A549 (cell line): Measurements from ENCODE around the gene FHIT. TPM values are rescaled to one million over a fixed set of nuclear protein-coding genes. Genes with fewer than 3 reads are reported as not detected.

Experiments used
- ATAC-seq, 2 experiments: fragments of 200-7000 bp in 1 of 2; fragments of >200 bp in 1 of 2; cut with Nextera tagmentation in 1 of 2; cut with Tn5 transposase in 1 of 2; 3 replicates each; pipeline versions ENCODE4 v1.8.0 to v1.9.1; 2018 to 2020; ENCODE audit warnings: mild to moderate bottlenecking in 1 of 2, moderate library complexity in 1 of 2
- CTCF ChIA-PET: fragments of 300-600 bp; sonication (Branson Sonifier 250); formaldehyde crosslinking; extraction: SDS; loops from one replicate; lab custom pipeline; 2021; ENCODE audit warnings: antibody characterized with exemption, inconsistent platforms; lab: Yijun Ruan, JAX
- POLR2A ChIA-PET: fragments of 350-600 bp; formaldehyde crosslinking; extraction: SDS; loops from one replicate; lab custom pipeline; 2021; ENCODE audit warnings: antibody characterized with exemption, inconsistent platforms; lab: Yijun Ruan, JAX
- DNase-seq, 2 experiments: peaks; one replicate each; pipeline versions ENCODE4 v3.0.0 to v3.0.0-alpha.2; 2011 to 2016; ENCODE audit warnings: low read depth in 1 of 2, low spot score in 1 of 2
- FAIRE-seq: peaks from 2 replicates; lab custom pipeline; 2011; peaks lifted over from hg19 to GRCh38; lab: Jason Lieb, UNC
- H3K27ac ChIP-seq, 2 experiments: fragments of >200 bp; sonication (Bioruptor Twin); formaldehyde crosslinking; 3 replicates each; pipeline ENCODE4 v1.5.1; 2016 to 2017
- H3K4me1 ChIP-seq: fragments of >200 bp; sonication (Bioruptor Twin); formaldehyde crosslinking; 3 replicates; pipeline ENCODE4 v1.6.1; 2016
- H3K4me2 ChIP-seq: fragments of >200 bp; sonication (Bioruptor Twin); formaldehyde crosslinking; 3 replicates; pipeline ENCODE4 v1.6.1; 2016
- H3K4me3 ChIP-seq: fragments of >200 bp; sonication (Bioruptor Twin); formaldehyde crosslinking; 3 replicates; pipeline ENCODE4 v1.5.1; 2016
- H3K9me3 ChIP-seq: fragments of >200 bp; sonication (Bioruptor Twin); formaldehyde crosslinking; 3 replicates; pipeline ENCODE4 v1.6.1; 2016
- CBX2 ChIP-seq: fragments of 200-600 bp; sonication (generic); IDR thresholded peaks from 2 replicates; pipeline ENCODE4 v1.6.1; 2016; ENCODE audit warnings: low read depth, mild to moderate bottlenecking, borderline replicate concordance
- CHD4 ChIP-seq: fragments of 200-600 bp; sonication (generic); IDR thresholded peaks from 2 replicates; pipeline ENCODE4 v1.6.1; 2016; ENCODE audit warnings: antibody characterized with exemption, mild to moderate bottlenecking, borderline replicate concordance
- EHF ChIP-seq: fragments of 250-450 bp; sonication (Bioruptor Pico); IDR thresholded peaks from 2 replicates; pipeline ENCODE4 v1.5.0; 2020; ENCODE audit warnings: mild to moderate bottlenecking
- EHMT2 ChIP-seq: fragments of 200-600 bp; sonication (generic); IDR thresholded peaks from 2 replicates; pipeline ENCODE4 v1.6.1; 2016; ENCODE audit warnings: antibody characterized with exemption, low read depth, mild to moderate bottlenecking, moderate library complexity
- FOXS1 ChIP-seq: fragments of 250-450 bp; sonication (Bioruptor Pico); IDR thresholded peaks from 2 replicates; pipeline ENCODE4 v1.5.0; 2020; ENCODE audit warnings: mild to moderate bottlenecking, moderate library complexity
- HDAC2 ChIP-seq: fragments of 200-600 bp; sonication (generic); IDR thresholded peaks from 2 replicates; pipeline ENCODE4 v1.6.1; 2016
- HOXB13 ChIP-seq: fragments of 250-450 bp; sonication (Bioruptor Pico); IDR thresholded peaks from 2 replicates; pipeline ENCODE4 v1.5.0; 2020; ENCODE audit warnings: low read depth, mild to moderate bottlenecking, moderate library complexity
- JUNB ChIP-seq: fragments of >200 bp; sonication (Bioruptor Twin); formaldehyde crosslinking; IDR thresholded peaks from 2 replicates; pipeline ENCODE4 v1.6.1; 2016
- KDM1A ChIP-seq: fragments of 200-600 bp; sonication (generic); IDR thresholded peaks from 2 replicates; pipeline ENCODE4 v1.6.1; 2016; ENCODE audit warnings: low read depth, mild to moderate bottlenecking
- KDM5A ChIP-seq: fragments of 200-600 bp; sonication (generic); IDR thresholded peaks from 2 replicates; pipeline ENCODE4 v1.6.1; 2016; ENCODE audit warnings: antibody characterized with exemption, mild to moderate bottlenecking
- MAFK ChIP-seq: fragments of 450-650 bp; IDR thresholded peaks from 2 replicates; pipeline ENCODE4 v1.6.1; 2014; ENCODE audit not compliant: partially characterized antibody
- MAZ ChIP-seq: fragments of 150-350 bp; IDR thresholded peaks from 2 replicates; pipeline ENCODE4 v1.6.1; 2014; ENCODE audit warnings: antibody characterized with exemption, low read depth, low read length, borderline replicate concordance
- MYC ChIP-seq: IDR thresholded peaks from 2 replicates; pipeline ENCODE4 v1.6.1; 2012; ENCODE audit warnings: mild to moderate bottlenecking, inconsistent platforms, low read length, improper control_type of control experiment, borderline replicate concordance
- NFE2L2 ChIP-seq: fragments of 150-350 bp; conservative IDR thresholded peaks from 2 replicates; pipeline ENCODE4 v1.6.1; 2014; ENCODE audit warnings: low read length
- POLR2AphosphoS2 ChIP-seq: conservative IDR thresholded peaks from 2 replicates; pipeline ENCODE4 v1.6.1; 2012; ENCODE audit warnings: low read length, improper control_type of control experiment, inconsistent platforms
- RARB ChIP-seq: fragments of 250-450 bp; sonication (Bioruptor Pico); IDR thresholded peaks from 2 replicates; pipeline ENCODE4 v1.8.0; 2021; ENCODE audit warnings: mild to moderate bottlenecking, moderate library complexity
- RCOR1 ChIP-seq: fragments of 150-350 bp; IDR thresholded peaks from 2 replicates; pipeline ENCODE4 v1.6.1; 2014; ENCODE audit warnings: antibody characterized with exemption, low read length, low read depth
- RNF2 ChIP-seq: fragments of 200-600 bp; sonication (generic); IDR thresholded peaks from 2 replicates; pipeline ENCODE4 v1.6.1; 2016; ENCODE audit warnings: low read depth, mild to moderate bottlenecking, antibody characterized with exemption, moderate library complexity, borderline replicate concordance
- TFCP2L1 ChIP-seq: fragments of 250-450 bp; sonication (Bioruptor Pico); IDR thresholded peaks from 2 replicates; pipeline ENCODE4 v1.5.0; 2021; ENCODE audit warnings: mild to moderate bottlenecking
- TP53 ChIP-seq: fragments of 250-450 bp; sonication (Bioruptor Pico); IDR thresholded peaks from 2 replicates; pipeline ENCODE4 v1.5.0; 2021; ENCODE audit warnings: mild to moderate bottlenecking, moderate library complexity
- WGBS: methylation state at CpG from one replicate; pipeline ENCODE4 v1.1.6; 2017; ENCODE audit errors: missing lambda C conversion rate; 5-methylcytosine and 5-hydroxymethylcytosine counted together
- polyA plus RNA-seq, 4 experiments: library from polyadenylated mRNA; depleted of rRNA in 3 of 4; stranded (reverse); fragments of >200 nt; fragmentation: RNase III in 1 of 4; extraction: RNeasy Plus Mini Kit Qiagen cat#74134 plus additional on column Dnase treatment in 1 of 4; gene quantifications; 2 replicates in 3 of 4; 3 replicates in 1 of 4; pipeline ENCODE4 v1.2.3, GENCODE V29; 2011 to 2017
- TF ChIP-seq, protein P1 (sequence below): fragments of 450-650 bp; IDR thresholded peaks from 2 replicates; pipeline ENCODE4 v1.6.1; 2014; ENCODE audit warnings: antibody characterized with exemption
- TF ChIP-seq, protein P2 (sequence below): fragments of 250-450 bp; sonication (Bioruptor Pico); IDR thresholded peaks from 2 replicates; pipeline ENCODE4 v1.5.0; 2020; ENCODE audit warnings: low read depth, mild to moderate bottlenecking, moderate library complexity
- TF ChIP-seq, protein P3 (sequence below): IDR thresholded peaks from 2 replicates; pipeline ENCODE4 v1.6.1; 2012
- TF ChIP-seq, protein P4 (sequence below): fragments of 250-450 bp; sonication (Bioruptor Pico); IDR thresholded peaks from 2 replicates; pipeline ENCODE4 v1.5.0; 2021; ENCODE audit warnings: mild to moderate bottlenecking, moderate library complexity, borderline replicate concordance
- TF ChIP-seq, protein P5 (sequence below): fragments of >200 bp; sonication (Bioruptor Twin); formaldehyde crosslinking; IDR thresholded peaks from 3 replicates; pipeline ENCODE4 v1.5.1; 2016

The FHIT gene
- polyA plus RNA-seq, 2 of the 4 experiments (the other 2 are of a cell fraction) = 0.76 to 0.92 TPM

DNA sequence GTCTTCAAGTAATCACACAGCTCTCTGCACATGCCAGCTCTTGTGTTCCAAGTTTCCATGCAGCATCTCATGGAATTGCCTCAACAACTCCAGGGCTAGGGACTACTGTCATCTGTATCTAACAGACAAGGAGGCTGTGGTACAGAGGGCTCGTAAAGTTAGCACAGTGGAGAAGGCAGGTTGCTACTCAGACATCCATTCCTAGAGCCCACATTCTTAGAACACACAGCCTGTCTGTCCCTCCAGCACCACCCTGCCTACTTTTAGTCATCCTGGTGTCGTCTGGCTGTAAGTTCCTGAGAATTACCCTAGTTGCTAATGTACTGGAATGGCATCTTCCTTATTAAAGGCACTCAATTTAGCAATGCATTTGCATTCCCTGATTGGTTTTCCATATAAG, 862.5 kb downstream of the FHIT start:
- Histone ChIP-seq H3K4me1 (no peaks in the 10 kb centered on the region), H3K9me3 (no peaks in the 10 kb centered on the region), H3K27ac (no peak overlapping the region), H3K4me3 (no peak overlapping the region), H3K4me2 (no peak overlapping the region)
- ATAC-seq (no peak), FAIRE-seq (no peak), DNase-seq (no peak)
- TF ChIP-seq RARB (CRISPR knock-in tag) = no peak
- no peak for TF ChIP-seq NFE2L2
- no peak for TF ChIP-seq JUNB
- no peak for TF ChIP-seq KDM1A
- no peak for TF ChIP-seq EHMT2
- TF ChIP-seq HOXB13 (CRISPR knock-in tag) = no peak
- WGBS = 0% methylated on average over 2 of the region's 2 CpGs
- ChIA-PET POLR2A (no interaction called here), CTCF (no interaction called here)

GRCh38 chr3:60386306-60386705, 864.9 kb downstream of the FHIT start:
- ATAC-seq (no peak), DNase-seq (no peak), FAIRE-seq (no peak)
- ChIA-PET POLR2A (no interaction called here), CTCF (no interaction called here)
- Histone ChIP-seq H3K4me1 (no peaks in the 10 kb centered on the region), H3K9me3 (no peaks in the 10 kb centered on the region), H3K4me2 (no peak overlapping the region), H3K27ac (no peak overlapping the region), H3K4me3 (no peak overlapping the region)
- WGBS = 41% methylated on average over 3 of the region's 3 CpGs
- TF ChIP-seq RNF2 = no peak
- TF ChIP-seq POLR2AphosphoS2 = no peak
- TF ChIP-seq, protein P1, sequence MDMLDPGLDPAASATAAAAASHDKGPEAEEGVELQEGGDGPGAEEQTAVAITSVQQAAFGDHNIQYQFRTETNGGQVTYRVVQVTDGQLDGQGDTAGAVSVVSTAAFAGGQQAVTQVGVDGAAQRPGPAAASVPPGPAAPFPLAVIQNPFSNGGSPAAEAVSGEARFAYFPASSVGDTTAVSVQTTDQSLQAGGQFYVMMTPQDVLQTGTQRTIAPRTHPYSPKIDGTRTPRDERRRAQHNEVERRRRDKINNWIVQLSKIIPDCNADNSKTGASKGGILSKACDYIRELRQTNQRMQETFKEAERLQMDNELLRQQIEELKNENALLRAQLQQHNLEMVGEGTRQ = no peak
- TF ChIP-seq, protein P2, sequence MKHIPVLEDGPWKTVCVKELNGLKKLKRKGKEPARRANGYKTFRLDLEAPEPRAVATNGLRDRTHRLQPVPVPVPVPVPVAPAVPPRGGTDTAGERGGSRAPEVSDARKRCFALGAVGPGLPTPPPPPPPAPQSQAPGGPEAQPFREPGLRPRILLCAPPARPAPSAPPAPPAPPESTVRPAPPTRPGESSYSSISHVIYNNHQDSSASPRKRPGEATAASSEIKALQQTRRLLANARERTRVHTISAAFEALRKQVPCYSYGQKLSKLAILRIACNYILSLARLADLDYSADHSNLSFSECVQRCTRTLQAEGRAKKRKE = no peak
- TF ChIP-seq, protein P3, sequence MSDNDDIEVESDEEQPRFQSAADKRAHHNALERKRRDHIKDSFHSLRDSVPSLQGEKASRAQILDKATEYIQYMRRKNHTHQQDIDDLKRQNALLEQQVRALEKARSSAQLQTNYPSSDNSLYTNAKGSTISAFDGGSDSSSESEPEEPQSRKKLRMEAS = no peak
- no peak for TF ChIP-seq RCOR1
- TF ChIP-seq JUNB = no peak
- TF ChIP-seq HDAC2 = no peak
- no peak for TF ChIP-seq KDM5A
- no peak for TF ChIP-seq CHD4
- no peak for TF ChIP-seq MAZ
- TF ChIP-seq, protein P4, sequence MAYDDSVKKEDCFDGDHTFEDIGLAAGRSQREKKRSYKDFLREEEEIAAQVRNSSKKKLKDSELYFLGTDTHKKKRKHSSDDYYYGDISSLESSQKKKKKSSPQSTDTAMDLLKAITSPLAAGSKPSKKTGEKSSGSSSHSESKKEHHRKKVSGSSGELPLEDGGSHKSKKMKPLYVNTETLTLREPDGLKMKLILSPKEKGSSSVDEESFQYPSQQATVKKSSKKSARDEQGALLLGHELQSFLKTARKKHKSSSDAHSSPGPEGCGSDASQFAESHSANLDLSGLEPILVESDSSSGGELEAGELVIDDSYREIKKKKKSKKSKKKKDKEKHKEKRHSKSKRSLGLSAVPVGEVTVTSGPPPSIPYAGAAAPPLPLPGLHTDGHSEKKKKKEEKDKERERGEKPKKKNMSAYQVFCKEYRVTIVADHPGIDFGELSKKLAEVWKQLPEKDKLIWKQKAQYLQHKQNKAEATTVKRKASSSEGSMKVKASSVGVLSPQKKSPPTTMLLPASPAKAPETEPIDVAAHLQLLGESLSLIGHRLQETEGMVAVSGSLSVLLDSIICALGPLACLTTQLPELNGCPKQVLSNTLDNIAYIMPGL = no peak
- no peak for TF ChIP-seq MYC
- TF ChIP-seq TFCP2L1 = no peak
- TF ChIP-seq CBX2 = no peak
- TF ChIP-seq FOXS1 (CRISPR knock-in tag) = no peak
- no peak for TF ChIP-seq TP53
- TF ChIP-seq MAFK = no peak
- TF ChIP-seq, protein P5, sequence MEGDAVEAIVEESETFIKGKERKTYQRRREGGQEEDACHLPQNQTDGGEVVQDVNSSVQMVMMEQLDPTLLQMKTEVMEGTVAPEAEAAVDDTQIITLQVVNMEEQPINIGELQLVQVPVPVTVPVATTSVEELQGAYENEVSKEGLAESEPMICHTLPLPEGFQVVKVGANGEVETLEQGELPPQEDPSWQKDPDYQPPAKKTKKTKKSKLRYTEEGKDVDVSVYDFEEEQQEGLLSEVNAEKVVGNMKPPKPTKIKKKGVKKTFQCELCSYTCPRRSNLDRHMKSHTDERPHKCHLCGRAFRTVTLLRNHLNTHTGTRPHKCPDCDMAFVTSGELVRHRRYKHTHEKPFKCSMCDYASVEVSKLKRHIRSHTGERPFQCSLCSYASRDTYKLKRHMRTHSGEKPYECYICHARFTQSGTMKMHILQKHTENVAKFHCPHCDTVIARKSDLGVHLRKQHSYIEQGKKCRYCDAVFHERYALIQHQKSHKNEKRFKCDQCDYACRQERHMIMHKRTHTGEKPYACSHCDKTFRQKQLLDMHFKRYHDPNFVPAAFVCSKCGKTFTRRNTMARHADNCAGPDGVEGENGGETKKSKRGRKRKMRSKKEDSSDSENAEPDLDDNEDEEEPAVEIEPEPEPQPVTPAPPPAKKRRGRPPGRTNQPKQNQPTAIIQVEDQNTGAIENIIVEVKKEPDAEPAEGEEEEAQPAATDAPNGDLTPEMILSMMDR = no peak
- TF ChIP-seq EHF (CRISPR knock-in tag) = no peak
